HEK293 (cell line): ENCODE data around the gene PTH2R.

Source experiments
- ATF2 ChIP-seq: fragments of 450-650 bp; formaldehyde crosslinking; IDR thresholded peaks from 2 replicates; pipeline ENCODE4 v1.5.1; 2016; ENCODE audit warnings: missing biosample characterization, missing genetic modification characterization, low read depth
- BCL11A ChIP-seq: fragments of 450-650 bp; formaldehyde crosslinking; IDR thresholded peaks from 2 replicates; pipeline ENCODE4 v1.5.1; 2016; ENCODE audit warnings: low read depth, missing biosample characterization, missing genetic modification characterization
- CTCF ChIP-seq: fragments of 450-650 bp; formaldehyde crosslinking; IDR thresholded peaks from 2 replicates; pipeline ENCODE4 v1.5.1; 2016; ENCODE audit warnings: missing biosample characterization, missing genetic modification characterization
- HOXA7 ChIP-seq: sonication (generic); formaldehyde crosslinking; IDR thresholded peaks from 2 replicates; pipeline ENCODE4 v1.8.1; 2022; ENCODE audit warnings: missing genetic modification reagents, borderline replicate concordance
- KLF16 ChIP-seq: fragments of 450-650 bp; formaldehyde crosslinking; IDR thresholded peaks from 2 replicates; pipeline ENCODE4 v1.5.1; 2017; ENCODE audit warnings: missing biosample characterization, missing genetic modification characterization
- YY1 ChIP-seq: fragments of 450-650 bp; formaldehyde crosslinking; IDR thresholded peaks from 2 replicates; pipeline ENCODE4 v1.5.1; 2018; ENCODE audit warnings: missing biosample characterization, missing genetic modification characterization
- ZNF121 ChIP-seq: fragments of 450-650 bp; formaldehyde crosslinking; IDR thresholded peaks from 2 replicates; pipeline ENCODE4 v1.5.1; 2016; ENCODE audit warnings: missing biosample characterization, missing genetic modification characterization
- ZNF133 ChIP-seq: fragments of 450-650 bp; formaldehyde crosslinking; IDR thresholded peaks from 2 replicates; pipeline ENCODE4 v1.5.1; 2016; ENCODE audit warnings: missing biosample characterization, missing genetic modification characterization
- ZNF266 ChIP-seq: fragments of 450-650 bp; formaldehyde crosslinking; IDR thresholded peaks from 2 replicates; pipeline ENCODE4 v1.5.1; 2016; ENCODE audit warnings: missing biosample characterization, missing genetic modification characterization, low read depth
- ZNF561 ChIP-seq: fragments of 450-650 bp; IDR thresholded peaks from 2 replicates; pipeline ENCODE4 v1.5.1; 2018; ENCODE audit warnings: missing biosample characterization, missing genetic modification characterization, borderline replicate concordance
- TF ChIP-seq, protein P1 (sequence below): fragments of 450-650 bp; IDR thresholded peaks from 2 replicates; pipeline ENCODE4 v1.5.1; 2018; ENCODE audit warnings: missing biosample characterization, mild to moderate bottlenecking, missing genetic modification characterization
- TF ChIP-seq, protein P2 (sequence below): fragments of 450-650 bp; formaldehyde crosslinking; IDR thresholded peaks from 2 replicates; pipeline ENCODE4; 2016; ENCODE audit warnings: missing biosample characterization, missing genetic modification characterization

DNA sequence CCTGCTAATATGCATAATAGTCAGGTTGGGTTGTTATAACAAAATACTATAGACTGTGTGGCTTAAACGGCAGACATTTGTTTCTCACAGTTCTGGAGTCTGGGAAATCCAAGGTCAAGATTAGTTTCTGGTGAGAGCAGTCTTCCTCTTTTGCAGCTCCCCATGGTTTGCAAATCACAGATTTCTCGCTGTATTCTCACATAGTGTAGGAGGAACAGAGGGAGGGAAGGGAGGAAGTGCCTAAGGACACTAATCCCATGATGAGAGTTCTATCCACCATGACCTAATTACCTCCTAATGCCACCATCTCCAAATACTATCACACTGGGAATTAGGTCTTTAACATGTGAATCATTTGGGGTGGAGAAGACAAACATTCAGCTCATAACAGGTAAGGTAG lies 20.1 kb upstream of the PTH2R start:
- no peak for TF ChIP-seq KLF16 (tag by site-specific recombination)
- TF ChIP-seq ZNF561 = no peak
- TF ChIP-seq ZNF121 (tag by site-specific recombination) = no peak
- TF ChIP-seq YY1 (tag by site-specific recombination) = no peak
- TF ChIP-seq, protein P1, sequence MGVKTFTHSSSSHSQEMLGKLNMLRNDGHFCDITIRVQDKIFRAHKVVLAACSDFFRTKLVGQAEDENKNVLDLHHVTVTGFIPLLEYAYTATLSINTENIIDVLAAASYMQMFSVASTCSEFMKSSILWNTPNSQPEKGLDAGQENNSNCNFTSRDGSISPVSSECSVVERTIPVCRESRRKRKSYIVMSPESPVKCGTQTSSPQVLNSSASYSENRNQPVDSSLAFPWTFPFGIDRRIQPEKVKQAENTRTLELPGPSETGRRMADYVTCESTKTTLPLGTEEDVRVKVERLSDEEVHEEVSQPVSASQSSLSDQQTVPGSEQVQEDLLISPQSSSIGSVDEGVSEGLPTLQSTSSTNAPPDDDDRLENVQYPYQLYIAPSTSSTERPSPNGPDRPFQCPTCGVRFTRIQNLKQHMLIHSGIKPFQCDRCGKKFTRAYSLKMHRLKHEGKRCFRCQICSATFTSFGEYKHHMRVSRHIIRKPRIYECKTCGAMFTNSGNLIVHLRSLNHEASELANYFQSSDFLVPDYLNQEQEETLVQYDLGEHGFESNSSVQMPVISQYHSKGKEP (tag by site-specific recombination) = no peak
- no peak for TF ChIP-seq ATF2 (tag by site-specific recombination)
- TF ChIP-seq CTCF (tag by site-specific recombination) = no peak
- TF ChIP-seq ZNF133 (tag by site-specific recombination) = no peak
- TF ChIP-seq, protein P2, sequence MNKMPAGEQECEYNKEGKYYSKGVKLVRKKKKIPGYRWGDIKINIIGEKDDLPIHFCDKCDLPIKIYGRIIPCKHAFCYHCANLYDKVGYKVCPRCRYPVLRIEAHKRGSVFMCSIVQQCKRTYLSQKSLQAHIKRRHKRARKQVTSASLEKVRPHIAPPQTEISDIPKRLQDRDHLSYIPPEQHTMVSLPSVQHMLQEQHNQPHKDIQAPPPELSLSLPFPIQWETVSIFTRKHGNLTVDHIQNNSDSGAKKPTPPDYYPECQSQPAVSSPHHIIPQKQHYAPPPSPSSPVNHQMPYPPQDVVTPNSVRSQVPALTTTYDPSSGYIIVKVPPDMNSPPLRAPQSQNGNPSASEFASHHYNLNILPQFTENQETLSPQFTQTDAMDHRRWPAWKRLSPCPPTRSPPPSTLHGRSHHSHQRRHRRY (tag by site-specific recombination) = no peak
- TF ChIP-seq HOXA7 (CRISPR knock-in tag) = no peak
- TF ChIP-seq BCL11A (tag by site-specific recombination) = no peak
- TF ChIP-seq ZNF266 (tag by site-specific recombination) = no peak
